Activated CD4-positive, alpha-beta T cell treated with anti-CD3 and anti-CD28 coated beads for 36 hours (primary cell): ENCODE measurements around the gene PIK3CA. TPM values are rescaled to one million over a fixed set of nuclear protein-coding genes. Genes with fewer than 3 reads are reported as not detected.
"Not testable (repeated sequence)": the region's sequence is repeated elsewhere in the genome, so short reads cannot be mapped to it uniquely, and the experiment has no call there.

Experiments
- ATAC-seq: fragments of 200-7000 bp; cut with Tn5 transposase; one replicate; pipeline ENCODE4 v1.10.0; 2021; ENCODE audit warnings: mild to moderate bottlenecking, moderate library complexity
- CTCF ChIA-PET: fragments of 350-600 bp; sonication (Branson Sonifier 250); formaldehyde crosslinking; loops from one replicate; lab custom pipeline; 2021; ENCODE audit warnings: antibody characterized with exemption; lab: Charles Lee
- POLR2A ChIA-PET: fragments of 350-600 bp; sonication (Branson Sonifier 250); formaldehyde crosslinking; loops from one replicate; lab custom pipeline; 2021; ENCODE audit warnings: antibody characterized with exemption, inconsistent platforms; lab: Charles Lee
- DNase-seq: peaks from one replicate; pipeline ENCODE4 v3.0.0-alpha.2; 2020
- H3K27ac Mint-ChIP-seq: one replicate; pipeline ENCODE4 v1.8.0; 2021; ENCODE audit warnings: mixed read lengths
- H3K27me3 Mint-ChIP-seq: one replicate; pipeline ENCODE4 v1.8.0; 2021; ENCODE audit warnings: mixed read lengths
- H3K36me3 Mint-ChIP-seq: one replicate; pipeline ENCODE4 v1.8.0; 2021; ENCODE audit warnings: low read depth, mixed read lengths
- H3K4me1 Mint-ChIP-seq: one replicate; pipeline ENCODE4 v1.8.0; 2021; ENCODE audit warnings: mixed read lengths
- H3K4me3 Mint-ChIP-seq: one replicate; pipeline ENCODE4 v1.8.0; 2021; ENCODE audit warnings: mild to moderate bottlenecking, moderate library complexity, mixed read lengths
- H3K9me3 Mint-ChIP-seq: one replicate; pipeline ENCODE4 v1.8.0; 2021; ENCODE audit warnings: low read depth, mixed read lengths
- intact Hi-C, 2 experiments: fragments of 100-400 bp; cut with DNase I in 1 of 2; cut with micrococcal nuclease in 1 of 2; formaldehyde crosslinking; loops; one replicate each; pipeline versions ENCODE4 v1.14.2 to v1.15.1; 2022 to 2024; cut with DNase I, micrococcal nuclease
- total RNA-seq, 2 experiments: library from RNA; stranded (reverse); gene quantifications; one replicate each; pipeline ENCODE4 v1.2.3, GENCODE V29; 2021

PIK3CA gene
- total RNA-seq, 2 experiments from 2014 or later = 15.5 to 17.7 TPM

DNA sequence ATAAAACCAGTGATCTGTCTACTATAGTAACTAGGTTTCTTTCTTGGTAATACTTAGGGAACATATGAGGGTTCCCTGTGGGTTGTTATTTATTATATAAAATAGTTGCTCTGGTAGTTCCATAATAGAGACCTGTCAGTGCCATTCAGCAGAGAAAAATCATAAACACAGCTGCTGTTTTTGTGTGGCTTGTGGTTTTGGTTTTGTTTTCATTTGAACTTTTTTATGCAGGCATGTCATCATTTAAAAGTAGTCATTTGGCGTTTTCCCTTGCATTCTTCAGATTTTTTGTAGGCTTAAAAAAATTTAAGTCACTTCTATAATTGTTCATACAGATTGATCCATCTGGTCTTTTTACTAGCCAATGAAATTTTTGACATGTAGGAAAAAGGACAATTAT is 47.9 kb downstream of the PIK3CA start:
- H3K27ac Mint-ChIP-seq = no peak overlapping the region

GRCh38 chr3:179196700-179197099 is 48.5 kb downstream of the PIK3CA start:
- peaks cover 56% of the 10 kb centered on the region for H3K4me1 Mint-ChIP-seq
- intact Hi-C loops = loop anchor here (1.0 to 5.0 kb wide), 3 partner anchors 16 to 49 kb away; partner anchors contain the start of gene PIK3CA (in 1 of the 2)
- H3K9me3 Mint-ChIP-seq = no peaks in the 10 kb centered on the region
- ChIA-PET CTCF (no interaction called here), POLR2A (no interaction called here)
- no peak for DNase-seq
- no peaks in the 10 kb centered on the region for H3K27me3 Mint-ChIP-seq
- no peak overlapping the region for H3K4me3 Mint-ChIP-seq
- H3K36me3 Mint-ChIP-seq = peaks cover 7% of the 10 kb centered on the region
- peak overlapping the region; percentile 31 for H3K27ac Mint-ChIP-seq
- ATAC-seq = no peak

More for the DNA sequence above, 47.9 kb downstream of the PIK3CA start:
- ChIA-PET CTCF (no interaction called here), POLR2A (no interaction called here)
- no peaks in the 10 kb centered on the region for H3K9me3 Mint-ChIP-seq
- H3K36me3 Mint-ChIP-seq = peaks cover 5% of the 10 kb centered on the region
- peaks cover 57% of the 10 kb centered on the region for H3K4me1 Mint-ChIP-seq
- no peak overlapping the region for H3K4me3 Mint-ChIP-seq
- DNase-seq (peak; percentile 8), ATAC-seq (peak; percentile 78)
- intact Hi-C loops = loop anchor here (1.0 to 5.0 kb wide), 3 partner anchors 16 to 49 kb away; partner anchors contain the start of gene PIK3CA (in 1 of the 2)
- no peaks in the 10 kb centered on the region for H3K27me3 Mint-ChIP-seq

DNA sequence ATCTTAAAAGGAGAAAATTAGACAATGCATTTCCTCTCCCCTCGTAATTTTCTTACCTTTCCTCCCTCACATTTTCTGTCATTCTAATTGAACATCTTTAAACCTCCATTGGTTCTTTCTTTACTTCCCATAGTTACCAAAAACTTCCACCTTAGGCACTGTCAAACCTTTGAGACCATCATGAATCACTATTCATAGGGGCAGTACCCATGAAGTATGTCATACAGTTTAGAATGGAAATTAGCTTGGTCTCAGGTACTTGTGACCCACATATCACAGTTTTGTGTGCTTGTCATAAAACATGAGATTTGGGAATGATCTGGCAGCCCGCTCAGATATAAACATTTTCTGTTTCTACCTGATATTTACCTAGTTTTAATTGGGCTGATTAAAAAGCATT is 52.6 kb downstream of the PIK3CA start:
- peaks cover 7% of the 10 kb centered on the region for H3K36me3 Mint-ChIP-seq
- DNase-seq (no peak), ATAC-seq (peak; percentile 61)

DNA sequence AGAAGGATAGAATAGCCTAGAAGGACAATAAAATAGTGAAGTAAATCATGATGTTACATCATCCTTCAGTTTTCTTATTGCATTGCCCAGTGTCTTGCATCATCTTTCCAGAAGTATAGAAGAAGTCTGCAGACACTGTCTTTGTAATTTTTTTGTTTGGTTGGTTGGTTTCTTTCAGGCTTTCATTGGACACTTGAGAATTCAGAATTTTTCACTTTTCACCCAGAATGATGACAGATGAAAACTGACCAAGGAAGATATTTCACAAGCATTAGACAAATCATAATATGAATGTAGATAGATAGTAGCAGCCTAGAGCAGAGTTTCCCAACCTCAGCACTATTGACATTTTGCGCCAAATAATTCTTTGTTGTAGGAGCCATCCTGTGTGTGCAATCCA is 67.4 kb downstream of the PIK3CA start:
- not testable (repeated sequence) for H3K27me3 Mint-ChIP-seq

More for the DNA sequence above, 52.6 kb downstream of the PIK3CA start:
- Mint-ChIP-seq H3K4me3 (no peak overlapping the region), H3K4me1 (peaks cover 29% of the 10 kb centered on the region), H3K27ac (peak overlapping the region; percentile 43), H3K9me3 (no peaks in the 10 kb centered on the region), H3K27me3 (no peaks in the 10 kb centered on the region)
- ChIA-PET POLR2A (no interaction called here), CTCF (interaction anchor here (0.7 kb wide), 1 partner anchor 14 kb away, joined by 3 read pairs; no protein-coding TSS in a partner anchor)
- intact Hi-C loops = no loop called here

DNA sequence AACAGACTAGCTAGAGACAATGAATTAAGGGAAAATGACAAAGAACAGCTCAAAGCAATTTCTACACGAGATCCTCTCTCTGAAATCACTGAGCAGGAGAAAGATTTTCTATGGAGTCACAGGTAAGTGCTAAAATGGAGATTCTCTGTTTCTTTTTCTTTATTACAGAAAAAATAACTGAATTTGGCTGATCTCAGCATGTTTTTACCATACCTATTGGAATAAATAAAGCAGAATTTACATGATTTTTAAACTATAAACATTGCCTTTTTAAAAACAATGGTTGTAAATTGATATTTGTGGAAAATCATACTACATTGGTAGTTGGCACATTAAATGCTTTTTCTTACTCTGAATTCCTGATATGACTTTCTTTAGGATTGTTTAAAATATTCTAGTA is 70.1 kb downstream of the PIK3CA start:
- intact Hi-C loops, H3K4me3 Mint-ChIP-seq, DNase-seq, H3K9me3 Mint-ChIP-seq, H3K27ac Mint-ChIP-seq, H3K36me3 Mint-ChIP-seq, CTCF ChIA-PET, H3K27me3 Mint-ChIP-seq, ATAC-seq, H3K4me1 Mint-ChIP-seq, POLR2A ChIA-PET: not testable (repeated sequence)

More for the DNA sequence above, 67.4 kb downstream of the PIK3CA start:
- DNase-seq, CTCF ChIA-PET, intact Hi-C loops, H3K36me3 Mint-ChIP-seq, POLR2A ChIA-PET, H3K4me1 Mint-ChIP-seq, H3K9me3 Mint-ChIP-seq, ATAC-seq, H3K4me3 Mint-ChIP-seq: not testable (repeated sequence)
- peak overlapping the region; percentile 47 for H3K27ac Mint-ChIP-seq

GRCh38 chr3:179223548-179223947 is 75.4 kb downstream of the PIK3CA start:
- Mint-ChIP-seq H3K9me3 (no peaks in the 10 kb centered on the region), H3K27me3 (no peaks in the 10 kb centered on the region), H3K4me3 (no peak overlapping the region), H3K4me1 (peaks cover 5% of the 10 kb centered on the region), H3K36me3 (peaks cover 9% of the 10 kb centered on the region), H3K27ac (no peak overlapping the region)
- ChIA-PET CTCF (interaction anchor here (1.0 to 1.1 kb wide), 2 partner anchors 9 to 11 kb away, joined by 3 read pairs; no protein-coding TSS in a partner anchor), POLR2A (no interaction called here)
- ATAC-seq (no peak), DNase-seq (no peak)
- intact Hi-C loops = no loop called here

GRCh38 chr3:179224584-179224983 is 76.4 kb downstream of the PIK3CA start:
- intact Hi-C loops = no loop called here
- ATAC-seq = no peak
- H3K4me1 Mint-ChIP-seq = peaks cover 5% of the 10 kb centered on the region
- H3K4me3 Mint-ChIP-seq = no peak overlapping the region
- CTCF ChIA-PET = no interaction called here
- POLR2A ChIA-PET = no interaction called here
- DNase-seq = no peak
- H3K27me3 Mint-ChIP-seq = no peaks in the 10 kb centered on the region
- H3K36me3 Mint-ChIP-seq = peaks cover 7% of the 10 kb centered on the region
- no peaks in the 10 kb centered on the region for H3K9me3 Mint-ChIP-seq
- no peak overlapping the region for H3K27ac Mint-ChIP-seq

GRCh38 chr3:179227349-179227748 is 79.2 kb downstream of the PIK3CA start:
- peak overlapping the region; percentile 47 for H3K27ac Mint-ChIP-seq
- no peak for DNase-seq
- ChIA-PET CTCF (no interaction called here), POLR2A (no interaction called here)
- H3K36me3 Mint-ChIP-seq = peaks cover 23% of the 10 kb centered on the region
- no peak overlapping the region for H3K4me3 Mint-ChIP-seq
- no peaks in the 10 kb centered on the region for H3K27me3 Mint-ChIP-seq
- peak; percentile 51 for ATAC-seq
- intact Hi-C loops = no loop called here
- H3K9me3 Mint-ChIP-seq = no peaks in the 10 kb centered on the region
- H3K4me1 Mint-ChIP-seq = peaks cover 5% of the 10 kb centered on the region

- Mint-ChIP-seq H3K27ac (no peak overlapping the region), H3K36me3 (peaks cover 25% of the 10 kb centered on the region), H3K27me3 (no peaks in the 10 kb centered on the region), H3K4me1 (peaks cover 5% of the 10 kb centered on the region), H3K9me3 (no peaks in the 10 kb centered on the region), H3K4me3 (no peak overlapping the region)
- CTCF ChIA-PET = no interaction called here
- DNase-seq (no peak), ATAC-seq (no peak)
- intact Hi-C loops = no loop called here
- POLR2A ChIA-PET = no interaction called here
These were observed 81.0 kb downstream of the PIK3CA start for GRCh38 chr3:179229177-179229576.

DNA sequence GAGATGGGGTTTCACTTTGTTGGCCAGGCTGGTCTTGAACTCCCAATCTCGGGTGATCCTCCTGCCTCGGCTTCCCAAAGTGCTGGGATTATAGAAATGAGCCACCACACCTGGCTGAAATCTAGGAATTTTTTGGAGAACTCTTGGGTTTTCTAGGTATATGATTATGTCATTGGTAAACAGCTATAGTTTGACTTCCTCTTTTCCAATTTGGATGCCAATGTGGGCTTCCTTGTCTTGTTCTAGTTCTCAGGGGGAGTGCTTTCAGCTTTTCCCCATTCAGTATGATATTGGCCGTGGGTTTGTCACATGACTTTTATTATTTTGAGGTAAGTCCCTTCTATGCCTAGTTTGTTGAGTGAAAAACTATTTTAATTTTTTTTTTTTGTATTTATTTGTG is 84.9 kb downstream of the PIK3CA start:
- Mint-ChIP-seq H3K9me3 (no peaks in the 10 kb centered on the region), H3K36me3 (peaks cover 26% of the 10 kb centered on the region)

GRCh38 chr3:179234199-179234598 is 86.0 kb downstream of the PIK3CA start:
- Mint-ChIP-seq H3K4me3 (no peak overlapping the region), H3K4me1 (peaks cover 6% of the 10 kb centered on the region), H3K36me3 (peaks cover 26% of the 10 kb centered on the region), H3K27ac (no peak overlapping the region), H3K27me3 (no peaks in the 10 kb centered on the region), H3K9me3 (no peaks in the 10 kb centered on the region)
- no peak for ATAC-seq
- ChIA-PET POLR2A (no interaction called here), CTCF (interaction anchor here (1.0 to 1.2 kb wide), 2 partner anchors 11 to 218 kb away, joined by 3 to 4 read pairs; no protein-coding TSS in a partner anchor)
- intact Hi-C loops = no loop called here
- no peak for DNase-seq

More for the DNA sequence above, 84.9 kb downstream of the PIK3CA start:
- Mint-ChIP-seq H3K27ac (no peak overlapping the region), H3K27me3 (no peaks in the 10 kb centered on the region), H3K4me1 (peaks cover 6% of the 10 kb centered on the region), H3K4me3 (no peak overlapping the region)
- intact Hi-C loops = no loop called here
- CTCF ChIA-PET = interaction anchor here (1.4 kb wide), 1 partner anchor 10 kb away, joined by 3 read pairs; no protein-coding TSS in a partner anchor
- ATAC-seq (no peak), DNase-seq (no peak)
- POLR2A ChIA-PET = no interaction called here

GRCh38 chr3:179236669-179237301 is 88.6 kb downstream of the PIK3CA start:
- H3K36me3 Mint-ChIP-seq = peaks cover 12% of the 10 kb centered on the region
- H3K4me1 Mint-ChIP-seq = peaks cover 6% of the 10 kb centered on the region
- no peak for DNase-seq
- ChIA-PET CTCF (no interaction called here), POLR2A (no interaction called here)
- no peak overlapping the region for H3K27ac Mint-ChIP-seq
- no peaks in the 10 kb centered on the region for H3K9me3 Mint-ChIP-seq
- ATAC-seq = peak; percentile 71
- intact Hi-C loops = no loop called here
- no peaks in the 10 kb centered on the region for H3K27me3 Mint-ChIP-seq
- no peak overlapping the region for H3K4me3 Mint-ChIP-seq
